Liver (tissue), 9 donors: ENCODE results near the gene CHN1. TPM values are rescaled to one million over a fixed set of nuclear protein-coding genes. Genes with fewer than 3 reads are reported as not detected.

ENCODE experiments used
- DNase-seq: peaks from one replicate; pipeline ENCODE4 v3.0.0-alpha.2; 2017; ENCODE audit warnings: low spot score
- H3K27ac ChIP-seq, 2 donors: one replicate each; pipeline ENCODE4 v1.7.0; 2013; ENCODE audit warnings: inconsistent platforms in 2 of 2, low read length in 2 of 2, control low read depth in 1 of 2, low read depth in 1 of 2, mild to moderate bottlenecking in 1 of 2
- H3K27me3 ChIP-seq, 4 donors: one replicate each; pipeline versions ENCODE4 v1.6.1 to v1.7.0; 2013; ENCODE audit warnings: low read length in 3 of 4, inconsistent platforms in 1 of 4, mild to moderate bottlenecking in 1 of 4, moderate library complexity in 1 of 4; ENCODE audit not compliant: control insufficient read depth in 4 of 4, insufficient read depth in 4 of 4
- H3K36me3 ChIP-seq, 4 donors: one replicate each; pipeline versions ENCODE4 v1.6.1 to v1.7.0; 2013; ENCODE audit warnings: low read length in 3 of 4, mild to moderate bottlenecking in 3 of 4, low read depth in 1 of 4, moderate library complexity in 1 of 4; ENCODE audit not compliant: control insufficient read depth in 4 of 4, insufficient read depth in 3 of 4
- H3K4me1 ChIP-seq, 4 donors: one replicate each; pipeline versions ENCODE4 v1.6.1 to v1.7.0; 2013; ENCODE audit warnings: low read length in 3 of 4, mild to moderate bottlenecking in 3 of 4, moderate library complexity in 1 of 4; ENCODE audit not compliant: control insufficient read depth in 4 of 4, insufficient read depth in 4 of 4
- H3K4me3 ChIP-seq, 3 donors: one replicate each; pipeline versions ENCODE4 v1.6.1 to v1.7.0; 2013; ENCODE audit warnings: low read length in 3 of 3, control low read depth in 1 of 3, low read depth in 1 of 3, mild to moderate bottlenecking in 1 of 3
- H3K9ac ChIP-seq, 2 donors: one replicate each; pipeline ENCODE4 v1.7.0; 2013; ENCODE audit warnings: low read length in 2 of 2, mild to moderate bottlenecking in 2 of 2, moderate library complexity in 2 of 2, control low read depth in 1 of 2, low read depth in 1 of 2
- H3K9me3 ChIP-seq, 4 donors: one replicate each; pipeline versions ENCODE4 v1.6.1 to v1.7.0; 2013; ENCODE audit warnings: low read length in 3 of 4; ENCODE audit not compliant: control insufficient read depth in 4 of 4
- EGR1 ChIP-seq, 2 donors: IDR thresholded peaks; 2 replicates each; pipeline ENCODE4 v1.6.1; 2016 to 2018; ENCODE audit warnings: antibody characterized with exemption in 2 of 2, low read depth in 2 of 2
- FOXA1 ChIP-seq: IDR thresholded peaks from 2 replicates; pipeline ENCODE4 v1.6.1; 2016; ENCODE audit warnings: antibody characterized with exemption
- FOXA2 ChIP-seq: IDR thresholded peaks from 2 replicates; pipeline ENCODE4 v1.6.1; 2016; ENCODE audit warnings: antibody characterized with exemption
- GABPA ChIP-seq, 2 donors: IDR thresholded peaks in 1 of 2; conservative IDR thresholded peaks in 1 of 2; 2 replicates each; pipeline ENCODE4 v1.6.1; 2016; ENCODE audit warnings: antibody characterized with exemption in 2 of 2, mild to moderate bottlenecking in 1 of 2, moderate library complexity in 1 of 2
- HNF4A ChIP-seq, 2 donors: conservative IDR thresholded peaks; 2 replicates each; pipeline ENCODE4 v1.6.1; 2016; ENCODE audit warnings: antibody characterized with exemption in 2 of 2, mild to moderate bottlenecking in 2 of 2
- HNF4G ChIP-seq: IDR thresholded peaks from 2 replicates; pipeline ENCODE4 v1.6.1; 2016; ENCODE audit warnings: antibody characterized with exemption
- JUND ChIP-seq, 2 donors: IDR thresholded peaks; 2 replicates each; pipeline ENCODE4 v1.6.1; 2016; ENCODE audit warnings: antibody characterized with exemption in 2 of 2
- NR2F2 ChIP-seq: IDR thresholded peaks from 2 replicates; pipeline ENCODE4 v1.6.1; 2016; ENCODE audit warnings: antibody characterized with exemption
- RAD21 ChIP-seq, 2 donors: IDR thresholded peaks; 2 replicates each; pipeline ENCODE4 v1.6.1; 2016; ENCODE audit warnings: antibody characterized with exemption in 2 of 2, mild to moderate bottlenecking in 2 of 2
- RXRA ChIP-seq, 2 donors: IDR thresholded peaks; 2 replicates each; pipeline ENCODE4 v1.6.1; 2017 to 2018; ENCODE audit warnings: antibody characterized with exemption in 2 of 2, mild to moderate bottlenecking in 1 of 2
- SP1 ChIP-seq: IDR thresholded peaks from 2 replicates; pipeline ENCODE4 v1.6.1; 2018; ENCODE audit warnings: antibody characterized with exemption, mild to moderate bottlenecking
- TAF1 ChIP-seq: conservative IDR thresholded peaks from 2 replicates; pipeline ENCODE4 v1.6.1; 2016; ENCODE audit warnings: antibody characterized with exemption, mild to moderate bottlenecking
- YY1 ChIP-seq: IDR thresholded peaks from 2 replicates; pipeline ENCODE4 v1.6.1; 2016; ENCODE audit warnings: antibody characterized with exemption, mild to moderate bottlenecking
- WGBS: extraction: QIAGEN DNeasy Blood & Tissue Kit; methylation state at CpG from one replicate; pipeline ENCODE4 v1.1.7; 2013; 5-methylcytosine and 5-hydroxymethylcytosine counted together
- polyA plus RNA-seq, 2 donors: library from polyadenylated mRNA; stranded (reverse) in 1 of 2; unstranded in 1 of 2; fragments of 200-250 nt in 1 of 2; fragments of >200 nt in 1 of 2; fragmentation: Nextera tagmentation in 1 of 2; extraction: Ambion mirVana in 1 of 2; gene quantifications; one replicate each; pipeline versions ENCODE4 v1.2.1 to v1.2.3, GENCODE V29; 2013 to 2015
- total RNA-seq, 2 donors: library from RNA; depleted of rRNA; stranded (reverse); fragments of >200 nt; gene quantifications; one replicate each; pipeline ENCODE4 v1.2.3, GENCODE V29; 2014
- TF ChIP-seq, protein P1 (sequence below): fragments of 150-350 bp; IDR thresholded peaks from 2 replicates; pipeline ENCODE4 v1.5.1; 2017; ENCODE audit warnings: improper control_type of control experiment, low read depth, low read length; ENCODE audit not compliant: missing input control
- TF ChIP-seq, protein P2 (sequence below): IDR thresholded peaks from 2 replicates; pipeline ENCODE4 v1.6.1; 2016; ENCODE audit warnings: antibody characterized with exemption
- TF ChIP-seq, protein P3 (sequence below): IDR thresholded peaks from 2 replicates; pipeline ENCODE4 v1.6.1; 2016; ENCODE audit warnings: antibody characterized with exemption
- TF ChIP-seq, protein P4 (sequence below): IDR thresholded peaks from 2 replicates; pipeline ENCODE4 v1.6.1; 2016; ENCODE audit warnings: antibody characterized with exemption
- TF ChIP-seq, protein P5 (sequence below): IDR thresholded peaks from 2 replicates; pipeline ENCODE4 v1.6.1; 2016; ENCODE audit warnings: antibody characterized with exemption, mild to moderate bottlenecking
- donor health status: healthy.
- donor health status: healthy.
- donor health status: healthy.
- donor health status: healthy.
- donor health status: healthy.

The CHN1 gene
- total and polyA plus RNA-seq, 4 donors, result 0.66 to 1.6 (median 1.1) TPM

DNA sequence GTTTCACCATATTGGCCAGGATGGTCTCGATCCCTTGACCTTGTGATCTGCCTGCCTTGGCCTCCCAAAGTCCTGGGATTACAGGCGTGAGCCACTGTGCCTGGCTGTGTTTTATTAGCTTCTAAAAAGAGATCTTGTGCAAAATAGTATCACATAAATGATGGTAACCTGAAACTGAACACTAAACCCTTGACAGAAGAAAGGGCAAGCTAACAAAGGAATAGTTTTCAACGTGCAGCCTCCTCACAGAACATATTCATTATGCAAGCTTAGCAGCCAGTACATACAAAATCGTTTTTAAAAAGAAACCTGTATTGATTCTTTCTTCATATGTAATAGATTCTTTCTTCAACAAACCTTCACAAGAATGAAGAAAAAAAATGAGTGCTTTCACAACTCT lies 20.6 kb downstream of the CHN1 start:
- H3K9ac ChIP-seq, result no peak overlapping the region
- TF ChIP-seq EGR1 (IDR thresholded peaks at IDR 0.05; ENCODE audit: low read depth in 2 of 2) (no peak), RXRA (IDR thresholded peaks at IDR 0.05) (no peak), SP1 (no peak), YY1 (no peak), FOXA1 (no peak), FOXA2 (no peak), TAF1 (no peak), RAD21 (IDR thresholded peaks at IDR 0.05) (no peak), JUND (IDR thresholded peaks at IDR 0.05) (no peak), NR2F2 (no peak), HNF4A (conservative IDR thresholded peaks at IDR 0.05) (no peak), GABPA (IDR thresholded peaks at IDR 0.05 in 1 of 2, conservative IDR thresholded peaks at IDR 0.05 in 1 of 2) (no peak), HNF4G (no peak)
- TF ChIP-seq, protein P1, sequence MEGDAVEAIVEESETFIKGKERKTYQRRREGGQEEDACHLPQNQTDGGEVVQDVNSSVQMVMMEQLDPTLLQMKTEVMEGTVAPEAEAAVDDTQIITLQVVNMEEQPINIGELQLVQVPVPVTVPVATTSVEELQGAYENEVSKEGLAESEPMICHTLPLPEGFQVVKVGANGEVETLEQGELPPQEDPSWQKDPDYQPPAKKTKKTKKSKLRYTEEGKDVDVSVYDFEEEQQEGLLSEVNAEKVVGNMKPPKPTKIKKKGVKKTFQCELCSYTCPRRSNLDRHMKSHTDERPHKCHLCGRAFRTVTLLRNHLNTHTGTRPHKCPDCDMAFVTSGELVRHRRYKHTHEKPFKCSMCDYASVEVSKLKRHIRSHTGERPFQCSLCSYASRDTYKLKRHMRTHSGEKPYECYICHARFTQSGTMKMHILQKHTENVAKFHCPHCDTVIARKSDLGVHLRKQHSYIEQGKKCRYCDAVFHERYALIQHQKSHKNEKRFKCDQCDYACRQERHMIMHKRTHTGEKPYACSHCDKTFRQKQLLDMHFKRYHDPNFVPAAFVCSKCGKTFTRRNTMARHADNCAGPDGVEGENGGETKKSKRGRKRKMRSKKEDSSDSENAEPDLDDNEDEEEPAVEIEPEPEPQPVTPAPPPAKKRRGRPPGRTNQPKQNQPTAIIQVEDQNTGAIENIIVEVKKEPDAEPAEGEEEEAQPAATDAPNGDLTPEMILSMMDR, result no peak
- TF ChIP-seq, protein P2, sequence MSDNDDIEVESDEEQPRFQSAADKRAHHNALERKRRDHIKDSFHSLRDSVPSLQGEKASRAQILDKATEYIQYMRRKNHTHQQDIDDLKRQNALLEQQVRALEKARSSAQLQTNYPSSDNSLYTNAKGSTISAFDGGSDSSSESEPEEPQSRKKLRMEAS, result no peak
- TF ChIP-seq, protein P3, sequence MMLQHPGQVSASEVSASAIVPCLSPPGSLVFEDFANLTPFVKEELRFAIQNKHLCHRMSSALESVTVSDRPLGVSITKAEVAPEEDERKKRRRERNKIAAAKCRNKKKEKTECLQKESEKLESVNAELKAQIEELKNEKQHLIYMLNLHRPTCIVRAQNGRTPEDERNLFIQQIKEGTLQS, result no peak
- TF ChIP-seq, protein P4, sequence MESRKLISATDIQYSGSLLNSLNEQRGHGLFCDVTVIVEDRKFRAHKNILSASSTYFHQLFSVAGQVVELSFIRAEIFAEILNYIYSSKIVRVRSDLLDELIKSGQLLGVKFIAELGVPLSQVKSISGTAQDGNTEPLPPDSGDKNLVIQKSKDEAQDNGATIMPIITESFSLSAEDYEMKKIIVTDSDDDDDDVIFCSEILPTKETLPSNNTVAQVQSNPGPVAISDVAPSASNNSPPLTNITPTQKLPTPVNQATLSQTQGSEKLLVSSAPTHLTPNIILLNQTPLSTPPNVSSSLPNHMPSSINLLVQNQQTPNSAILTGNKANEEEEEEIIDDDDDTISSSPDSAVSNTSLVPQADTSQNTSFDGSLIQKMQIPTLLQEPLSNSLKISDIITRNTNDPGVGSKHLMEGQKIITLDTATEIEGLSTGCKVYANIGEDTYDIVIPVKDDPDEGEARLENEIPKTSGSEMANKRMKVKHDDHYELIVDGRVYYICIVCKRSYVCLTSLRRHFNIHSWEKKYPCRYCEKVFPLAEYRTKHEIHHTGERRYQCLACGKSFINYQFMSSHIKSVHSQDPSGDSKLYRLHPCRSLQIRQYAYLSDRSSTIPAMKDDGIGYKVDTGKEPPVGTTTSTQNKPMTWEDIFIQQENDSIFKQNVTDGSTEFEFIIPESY, result no peak
- TF ChIP-seq, protein P5, sequence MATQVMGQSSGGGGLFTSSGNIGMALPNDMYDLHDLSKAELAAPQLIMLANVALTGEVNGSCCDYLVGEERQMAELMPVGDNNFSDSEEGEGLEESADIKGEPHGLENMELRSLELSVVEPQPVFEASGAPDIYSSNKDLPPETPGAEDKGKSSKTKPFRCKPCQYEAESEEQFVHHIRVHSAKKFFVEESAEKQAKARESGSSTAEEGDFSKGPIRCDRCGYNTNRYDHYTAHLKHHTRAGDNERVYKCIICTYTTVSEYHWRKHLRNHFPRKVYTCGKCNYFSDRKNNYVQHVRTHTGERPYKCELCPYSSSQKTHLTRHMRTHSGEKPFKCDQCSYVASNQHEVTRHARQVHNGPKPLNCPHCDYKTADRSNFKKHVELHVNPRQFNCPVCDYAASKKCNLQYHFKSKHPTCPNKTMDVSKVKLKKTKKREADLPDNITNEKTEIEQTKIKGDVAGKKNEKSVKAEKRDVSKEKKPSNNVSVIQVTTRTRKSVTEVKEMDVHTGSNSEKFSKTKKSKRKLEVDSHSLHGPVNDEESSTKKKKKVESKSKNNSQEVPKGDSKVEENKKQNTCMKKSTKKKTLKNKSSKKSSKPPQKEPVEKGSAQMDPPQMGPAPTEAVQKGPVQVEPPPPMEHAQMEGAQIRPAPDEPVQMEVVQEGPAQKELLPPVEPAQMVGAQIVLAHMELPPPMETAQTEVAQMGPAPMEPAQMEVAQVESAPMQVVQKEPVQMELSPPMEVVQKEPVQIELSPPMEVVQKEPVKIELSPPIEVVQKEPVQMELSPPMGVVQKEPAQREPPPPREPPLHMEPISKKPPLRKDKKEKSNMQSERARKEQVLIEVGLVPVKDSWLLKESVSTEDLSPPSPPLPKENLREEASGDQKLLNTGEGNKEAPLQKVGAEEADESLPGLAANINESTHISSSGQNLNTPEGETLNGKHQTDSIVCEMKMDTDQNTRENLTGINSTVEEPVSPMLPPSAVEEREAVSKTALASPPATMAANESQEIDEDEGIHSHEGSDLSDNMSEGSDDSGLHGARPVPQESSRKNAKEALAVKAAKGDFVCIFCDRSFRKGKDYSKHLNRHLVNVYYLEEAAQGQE, result no peak
- WGBS, result 74% methylated on average over 4 of the region's 4 CpGs

More for the DNA sequence above, 20.6 kb downstream of the CHN1 start:
- Histone ChIP-seq H3K4me3 (no peak overlapping the region), H3K27ac (no peak overlapping the region), H3K36me3 (no peaks in the 10 kb centered on the region), H3K4me1 (no peaks in the 10 kb centered on the region), H3K9me3 (no peaks in the 10 kb centered on the region), H3K27me3 (no peaks in the 10 kb centered on the region)
- no peak for DNase-seq
